ENCODE results near the gene ZNF362. TPM values are rescaled to one million over a fixed set of nuclear protein-coding genes. Genes with fewer than 3 reads are reported as not detected.
"Not testable (repeated sequence)": the region's sequence is repeated elsewhere in the genome, so short reads cannot be mapped to it uniquely, and the experiment has no call there.

The ZNF362 gene
- total RNA-seq, 2 experiments from 2014 or later, result 8.7 to 12.9 TPM

DNA sequence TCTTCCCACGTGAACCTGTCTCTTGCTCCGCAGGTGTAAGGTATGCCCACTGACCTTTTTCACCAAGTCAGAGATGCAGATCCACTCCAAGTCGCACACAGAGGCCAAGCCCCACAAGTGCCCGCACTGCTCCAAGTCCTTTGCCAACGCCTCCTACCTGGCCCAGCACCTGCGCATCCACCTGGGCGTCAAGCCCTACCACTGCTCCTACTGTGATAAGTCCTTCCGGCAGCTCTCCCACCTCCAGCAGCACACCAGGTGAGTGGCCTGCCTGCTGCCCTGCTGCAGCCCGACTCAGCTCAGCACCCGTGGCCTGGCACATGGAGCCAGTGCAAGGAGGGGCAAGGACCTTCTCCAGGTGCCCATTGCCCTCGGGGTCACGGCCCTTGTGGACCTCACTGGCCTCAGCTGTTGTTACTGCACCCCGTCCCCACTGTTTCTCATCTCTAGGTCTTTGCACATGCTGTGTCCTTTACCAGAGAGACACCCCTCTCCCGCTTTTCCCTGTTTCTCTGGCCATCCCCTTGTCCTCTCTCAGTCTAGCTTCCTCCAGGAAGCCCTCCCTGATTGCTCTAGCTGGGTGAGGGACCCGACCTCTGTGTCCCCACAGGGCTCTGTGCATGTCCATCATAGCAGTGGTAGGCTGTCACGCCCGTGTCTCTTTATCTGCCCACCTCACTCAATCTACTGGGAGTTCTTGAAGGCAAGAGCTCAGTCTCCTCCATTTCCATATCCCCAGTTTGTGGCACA lies 25.4 kb downstream of the ZNF362 start:
- peaks cover 16% of the 10 kb centered on the region for H3K36me3 Mint-ChIP-seq
- H3K27ac Mint-ChIP-seq, result no peak overlapping the region
- intact Hi-C loops (cut with micrococcal nuclease), result no loop called here
- DNase-seq, result no peak
- H3K4me1 Mint-ChIP-seq (ENCODE audit: low read depth), result no peaks in the 10 kb centered on the region
- H3K9me3 Mint-ChIP-seq, result no peaks in the 10 kb centered on the region
- ChIA-PET POLR2A (no interaction called here), CTCF (interaction anchor here (1.1 kb wide), 1 partner anchor 14 kb away, joined by 6 read pairs; no protein-coding TSS in a partner anchor)
- no peaks in the 10 kb centered on the region for H3K27me3 Mint-ChIP-seq
- no peak overlapping the region for H3K4me3 Mint-ChIP-seq

- Mint-ChIP-seq H3K36me3 (peaks cover 16% of the 10 kb centered on the region), H3K9me3 (no peaks in the 10 kb centered on the region), H3K4me3 (no peak overlapping the region), H3K27ac (no peak overlapping the region), H3K4me1 (ENCODE audit: low read depth) (no peaks in the 10 kb centered on the region), H3K27me3 (no peaks in the 10 kb centered on the region)
- intact Hi-C loops (cut with micrococcal nuclease), result no loop called here
- ChIA-PET CTCF (no interaction called here), POLR2A (no interaction called here)
- no peak for DNase-seq
Observed at GRCh38 chr1:33282791-33283190, 26.5 kb downstream of the ZNF362 start.

- H3K27ac Mint-ChIP-seq, result no peak overlapping the region
- intact Hi-C loops (cut with micrococcal nuclease), result no loop called here
Observed at GRCh38 chr1:33284049-33284448, 27.8 kb downstream of the ZNF362 start.

GRCh38 chr1:33286451-33287185 lies 30.3 kb downstream of the ZNF362 start:
- H3K9me3 Mint-ChIP-seq, result no peaks in the 10 kb centered on the region
- no peaks in the 10 kb centered on the region for H3K4me1 Mint-ChIP-seq (ENCODE audit: low read depth)
- H3K27me3 Mint-ChIP-seq, result no peaks in the 10 kb centered on the region
- peaks cover 18% of the 10 kb centered on the region for H3K36me3 Mint-ChIP-seq
- DNase-seq, result no peak
- no peak overlapping the region for H3K4me3 Mint-ChIP-seq
- H3K27ac Mint-ChIP-seq, result no peak overlapping the region
- POLR2A ChIA-PET, result no interaction called here
- CTCF ChIA-PET, result interaction anchor here (1.0 kb wide), 1 partner anchor 9 kb away, joined by 3 read pairs; no protein-coding TSS in a partner anchor
- intact Hi-C loops (cut with micrococcal nuclease), result no loop called here

More at GRCh38 chr1:33284049-33284448, 27.8 kb downstream of the ZNF362 start:
- ChIA-PET CTCF (no interaction called here), POLR2A (no interaction called here)
- Mint-ChIP-seq H3K36me3 (peaks cover 18% of the 10 kb centered on the region), H3K27me3 (no peaks in the 10 kb centered on the region), H3K4me1 (ENCODE audit: low read depth) (no peaks in the 10 kb centered on the region), H3K9me3 (no peaks in the 10 kb centered on the region), H3K4me3 (no peak overlapping the region)
- no peak for DNase-seq

- peaks cover 13% of the 10 kb centered on the region for H3K36me3 Mint-ChIP-seq
Observed at GRCh38 chr1:33287317-33287716, 31.0 kb downstream of the ZNF362 start.

DNA sequence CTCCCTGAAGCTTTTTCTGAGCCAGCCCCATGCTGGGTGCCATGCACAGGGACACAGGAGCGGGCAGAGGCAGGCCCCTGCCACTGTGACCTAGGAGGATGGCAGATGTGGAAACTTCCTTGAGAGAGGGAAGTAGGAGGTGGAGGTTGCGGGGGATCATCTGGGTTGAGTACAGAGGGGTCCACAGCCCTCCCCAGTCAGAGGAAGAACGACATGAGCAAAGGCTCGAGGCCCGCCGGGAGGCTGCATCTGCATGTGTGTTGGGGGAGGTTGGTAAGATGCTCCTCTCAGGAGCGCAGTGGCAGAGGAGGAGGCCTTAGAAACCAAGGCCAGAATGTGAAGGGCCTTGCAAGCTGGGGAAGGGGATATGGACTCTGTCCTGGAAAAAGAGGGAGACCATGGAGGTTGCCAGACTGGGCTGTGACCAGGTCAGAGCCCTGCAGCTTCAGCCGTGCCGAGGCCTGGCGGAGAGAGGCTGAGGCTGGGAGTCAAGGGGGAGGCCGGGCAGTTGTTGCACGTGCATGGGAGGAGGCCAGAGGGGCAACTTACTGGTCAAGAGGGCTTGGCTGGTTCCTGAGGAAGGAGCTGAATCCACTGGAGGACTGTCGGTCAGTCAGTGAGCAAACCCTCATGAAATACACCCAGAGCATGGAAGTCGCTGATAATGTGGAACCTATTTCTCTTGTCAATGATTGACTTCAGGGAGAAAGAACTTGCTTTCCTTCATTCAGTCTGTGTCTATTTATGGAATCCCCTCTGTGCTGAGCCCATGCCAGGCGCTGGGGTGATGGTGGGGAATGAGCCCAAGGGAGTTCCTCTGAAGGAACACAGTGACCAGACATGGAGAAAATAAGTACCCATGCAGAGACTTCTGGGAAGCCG lies 32.9 kb downstream of the ZNF362 start:
- intact Hi-C loops (cut with micrococcal nuclease), result no loop called here
- peaks cover 9% of the 10 kb centered on the region for H3K36me3 Mint-ChIP-seq
- H3K9me3 Mint-ChIP-seq, result no peaks in the 10 kb centered on the region
- CTCF ChIA-PET, result interaction anchor here (1.2 kb wide), 1 partner anchor 8 kb away, joined by 4 read pairs; no protein-coding TSS in a partner anchor
- H3K4me3 Mint-ChIP-seq, result no peak overlapping the region
- DNase-seq, result no peak
- no peaks in the 10 kb centered on the region for H3K4me1 Mint-ChIP-seq (ENCODE audit: low read depth)
- no peaks in the 10 kb centered on the region for H3K27me3 Mint-ChIP-seq
- POLR2A ChIA-PET, result no interaction called here
- no peak overlapping the region for H3K27ac Mint-ChIP-seq

More at GRCh38 chr1:33287317-33287716, 31.0 kb downstream of the ZNF362 start:
- ChIA-PET CTCF (no interaction called here), POLR2A (no interaction called here)
- H3K27ac Mint-ChIP-seq, result no peak overlapping the region
- H3K4me3 Mint-ChIP-seq, result no peak overlapping the region
- intact Hi-C loops (cut with micrococcal nuclease), result no loop called here
- no peaks in the 10 kb centered on the region for H3K27me3 Mint-ChIP-seq
- H3K4me1 Mint-ChIP-seq (ENCODE audit: low read depth), result no peaks in the 10 kb centered on the region
- no peaks in the 10 kb centered on the region for H3K9me3 Mint-ChIP-seq
- DNase-seq, result no peak

DNA sequence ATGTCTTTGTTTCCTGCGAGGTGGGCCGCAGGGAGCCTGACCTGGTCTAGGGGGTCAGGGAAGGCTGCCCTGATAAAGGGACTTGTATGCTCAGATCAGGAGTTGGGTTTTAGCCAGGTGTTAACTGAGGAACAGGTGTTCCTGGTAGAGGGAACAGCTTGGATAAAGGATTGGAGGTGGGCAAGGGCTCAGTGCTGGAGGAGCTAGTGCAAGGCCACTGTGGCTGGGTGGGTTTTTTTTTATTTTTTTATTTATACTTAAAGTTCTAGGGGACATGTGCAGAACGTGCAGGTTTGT lies 33.5 kb downstream of the ZNF362 start:
- Mint-ChIP-seq H3K4me1 (ENCODE audit: low read depth) (no peaks in the 10 kb centered on the region), H3K4me3 (no peak overlapping the region)
- POLR2A ChIA-PET, result no interaction called here

DNA sequence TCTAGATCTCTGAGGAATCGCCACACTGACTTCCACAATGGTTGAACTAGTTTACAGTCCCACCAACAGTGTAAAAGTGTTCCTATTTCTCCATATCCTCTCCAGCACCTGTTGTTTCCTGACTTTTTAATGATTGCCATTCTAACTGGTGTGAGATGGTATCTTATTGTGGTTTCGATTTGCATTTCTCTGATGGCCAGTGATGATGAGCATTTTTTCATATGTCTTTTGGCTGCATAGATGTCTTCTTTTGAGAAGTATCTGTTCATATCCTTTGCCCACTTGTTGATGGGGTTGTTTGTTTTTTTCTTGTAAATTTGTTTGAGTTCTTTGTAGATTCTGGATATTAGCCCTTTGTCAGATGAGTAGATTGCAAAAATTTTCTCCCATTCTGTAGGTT lies 34.3 kb downstream of the ZNF362 start:
- POLR2A ChIA-PET; H3K4me1 Mint-ChIP-seq (ENCODE audit: low read depth); H3K9me3 Mint-ChIP-seq; intact Hi-C loops (cut with micrococcal nuclease); H3K27ac Mint-ChIP-seq; H3K36me3 Mint-ChIP-seq; CTCF ChIA-PET; H3K4me3 Mint-ChIP-seq; DNase-seq; H3K27me3 Mint-ChIP-seq: not testable (repeated sequence)

More for the DNA sequence above, 33.5 kb downstream of the ZNF362 start:
- intact Hi-C loops (cut with micrococcal nuclease), result no loop called here
- Mint-ChIP-seq H3K27ac (no peak overlapping the region), H3K9me3 (no peaks in the 10 kb centered on the region), H3K27me3 (no peaks in the 10 kb centered on the region), H3K36me3 (peaks cover 9% of the 10 kb centered on the region)
- no peak for DNase-seq
- CTCF ChIA-PET, result no interaction called here

DNA sequence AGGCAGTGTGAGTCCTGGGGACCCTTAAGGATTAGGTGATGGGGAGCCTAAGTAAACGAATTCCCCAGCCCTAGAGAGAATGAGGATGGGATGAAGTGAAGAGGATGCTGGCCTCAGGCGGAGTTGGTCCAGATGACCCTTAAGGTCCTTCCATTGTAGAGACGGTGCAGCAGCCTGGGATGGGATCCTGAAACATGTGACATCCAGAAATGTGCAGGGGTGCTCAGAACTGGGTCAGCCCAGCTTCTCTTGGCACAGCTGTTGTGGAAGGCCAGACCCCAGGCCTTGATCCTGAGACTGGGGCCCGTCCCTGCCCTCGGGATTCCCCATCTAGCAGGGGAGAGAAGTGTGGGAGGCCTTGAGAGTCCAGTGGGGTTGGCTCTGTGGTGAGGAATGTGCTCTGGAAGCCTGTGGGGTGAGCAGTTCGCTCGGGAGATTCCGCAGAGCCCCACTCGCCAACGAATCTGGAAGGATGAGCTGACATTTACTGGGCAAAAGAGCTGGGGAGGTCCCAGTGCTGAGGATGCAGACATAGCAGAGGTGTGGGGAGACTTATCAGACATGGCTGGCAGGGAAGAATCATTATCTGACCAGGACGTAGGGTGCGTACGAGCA lies 36.5 kb downstream of the ZNF362 start:
- H3K27ac Mint-ChIP-seq, result no peak overlapping the region

DNA sequence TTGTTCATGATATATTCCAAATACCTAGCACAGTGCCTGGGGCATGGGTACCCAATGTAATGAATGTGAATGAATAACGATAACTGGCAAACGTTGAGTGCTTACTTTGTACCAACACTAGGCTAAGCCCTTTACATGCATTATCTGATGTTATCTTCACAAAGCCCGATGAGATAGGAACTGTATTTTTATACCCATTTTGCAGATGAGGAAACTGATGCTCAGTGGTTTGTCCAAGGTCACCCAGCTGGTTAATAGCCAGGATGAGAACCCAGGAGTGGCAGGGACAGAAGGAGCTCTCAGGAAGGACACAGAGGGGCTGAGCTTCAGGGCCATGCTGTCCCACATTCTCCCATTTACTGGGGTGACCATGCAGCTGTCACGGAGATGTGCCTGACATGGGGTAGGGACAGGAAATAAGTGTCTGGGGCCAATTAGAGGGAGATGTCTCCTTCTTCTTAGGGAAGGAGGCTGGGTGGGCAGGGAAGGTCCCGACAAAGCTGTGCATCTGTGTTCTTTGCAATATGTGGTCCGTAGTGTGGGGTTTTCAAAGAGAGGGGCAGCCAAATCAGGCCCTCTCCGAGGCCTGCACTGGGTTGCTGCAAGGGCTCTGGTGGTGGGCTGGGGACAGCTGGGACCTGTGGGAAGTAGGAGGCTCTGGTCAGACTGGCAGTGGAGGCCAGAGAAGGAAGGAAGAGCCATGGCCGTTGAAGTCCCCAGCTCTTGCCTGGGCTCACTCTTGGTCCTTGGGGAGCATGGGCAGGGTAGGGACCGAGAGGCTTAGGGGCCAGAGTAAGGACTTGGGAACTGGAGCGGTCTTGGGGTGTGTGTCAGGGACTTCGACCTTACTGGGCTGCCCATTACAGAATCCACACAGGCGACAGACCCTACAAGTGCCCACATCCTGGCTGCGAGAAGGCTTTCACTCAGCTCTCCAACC lies 38.0 kb downstream of the ZNF362 start:
- Mint-ChIP-seq H3K4me1 (ENCODE audit: low read depth) (peaks cover 5% of the 10 kb centered on the region), H3K27ac (no peak overlapping the region), H3K36me3 (peaks cover 9% of the 10 kb centered on the region), H3K27me3 (no peaks in the 10 kb centered on the region), H3K9me3 (no peaks in the 10 kb centered on the region), H3K4me3 (no peak overlapping the region)
- POLR2A ChIA-PET, result no interaction called here
- CTCF ChIA-PET, result interaction anchor here (0.7 to 5.7 kb wide), 20 partner anchors 9 to 582 kb away, joined by 3 to 103 read pairs (median 8); partner anchors contain the start of genes TRIM62 and ZSCAN20
- DNase-seq, result no peak
- intact Hi-C loops (cut with micrococcal nuclease), result loop anchor here (1.0 to 5.0 kb wide), 4 partner anchors 53 to 176 kb away; no protein-coding TSS in a partner anchor

More for the DNA sequence above, 36.5 kb downstream of the ZNF362 start:
- H3K4me1 Mint-ChIP-seq (ENCODE audit: low read depth), result peaks cover 5% of the 10 kb centered on the region
- no peak for DNase-seq
- intact Hi-C loops (cut with micrococcal nuclease), result no loop called here
- peaks cover 12% of the 10 kb centered on the region for H3K36me3 Mint-ChIP-seq
- CTCF ChIA-PET, result interaction anchor here (0.8 to 5.2 kb wide), 4 partner anchors 10 to 191 kb away, joined by 3 to 97 read pairs (median 4); partner anchors contain the start of gene ZSCAN20
- no peaks in the 10 kb centered on the region for H3K9me3 Mint-ChIP-seq
- no peak overlapping the region for H3K4me3 Mint-ChIP-seq
- POLR2A ChIA-PET, result no interaction called here
- H3K27me3 Mint-ChIP-seq, result no peaks in the 10 kb centered on the region

- Mint-ChIP-seq H3K4me1 (ENCODE audit: low read depth) (peaks cover 5% of the 10 kb centered on the region), H3K36me3 (peaks cover 5% of the 10 kb centered on the region), H3K9me3 (no peaks in the 10 kb centered on the region), H3K27ac (no peak overlapping the region), H3K4me3 (no peak overlapping the region), H3K27me3 (no peaks in the 10 kb centered on the region)
- ChIA-PET CTCF (interaction anchor here (0.7 to 5.7 kb wide), 46 partner anchors 9 to 583 kb away, joined by 3 to 103 read pairs (median 5); partner anchors contain the start of genes TRIM62 and ZSCAN20), POLR2A (interaction anchor here (1.0 kb wide), 1 partner anchor 55 kb away, joined by 4 read pairs; no protein-coding TSS in a partner anchor)
- DNase-seq, result no peak
- intact Hi-C loops (cut with micrococcal nuclease), result loop anchor here (1.0 to 5.0 kb wide), 4 partner anchors 52 to 175 kb away; no protein-coding TSS in a partner anchor
Observed at GRCh38 chr1:33295023-33295422, 38.7 kb downstream of the ZNF362 start.
